GM18505 (cell line): Measurements from ENCODE around the gene NOX5.
"Not testable (repeated sequence)": the region's sequence is repeated elsewhere in the genome, so short reads cannot be mapped to it uniquely, and the experiment has no call there.

Experiments
- ATAC-seq: cut with Tn5 transposase; IDR thresholded peaks from one replicate; pipeline ENCODE4 v1.9.1; 2021; ENCODE audit not compliant: unreplicated experiment
- POLR2A ChIP-seq: IDR thresholded peaks from 4 replicates; pipeline ENCODE4 v1.6.1; 2011; ENCODE audit warnings: borderline replicate concordance; ENCODE audit not compliant: insufficient read depth, insufficient read length; ENCODE audit errors: extremely low read depth

NOX5 gene

GRCh38 chr15:69064649-69065048, 50.2 kb downstream of the NOX5 start:
- ATAC-seq, result no peak
- TF ChIP-seq POLR2A, result no peak

- no peak for ATAC-seq
- no peak for TF ChIP-seq POLR2A
Observed at GRCh38 chr15:69066007-69066995, 51.8 kb downstream of the NOX5 start.

- TF ChIP-seq POLR2A, result no peak
- no peak for ATAC-seq
Observed at GRCh38 chr15:69067296-69067695, 52.8 kb downstream of the NOX5 start.

GRCh38 chr15:69068157-69068556, 53.7 kb downstream of the NOX5 start:
- TF ChIP-seq POLR2A, result no peak
- no peak for ATAC-seq

GRCh38 chr15:69069290-69069689, 54.8 kb downstream of the NOX5 start:
- ATAC-seq, result not testable (repeated sequence)

GRCh38 chr15:69069996-69070395, 55.5 kb downstream of the NOX5 start:
- TF ChIP-seq POLR2A, result no peak
- ATAC-seq, result no peak

- no peak for ATAC-seq
- TF ChIP-seq POLR2A, result no peak
Observed at GRCh38 chr15:69070396-69070795, 55.9 kb downstream of the NOX5 start.

- ATAC-seq, result no peak
- TF ChIP-seq POLR2A, result no peak
Observed at GRCh38 chr15:69071260-69071659, 56.8 kb downstream of the NOX5 start.

GRCh38 chr15:69072906-69073305, 58.4 kb downstream of the NOX5 start:
- no peak for ATAC-seq
- TF ChIP-seq POLR2A, result no peak

GRCh38 chr15:69074001-69074842, 59.7 kb downstream of the NOX5 start:
- no peak for ATAC-seq
- TF ChIP-seq POLR2A, result no peak

- no peak for ATAC-seq
- TF ChIP-seq POLR2A, result no peak
Observed at GRCh38 chr15:69074843-69075224, 60.3 kb downstream of the NOX5 start.

GRCh38 chr15:69075440-69075839, 60.9 kb downstream of the NOX5 start:
- no peak for ATAC-seq

GRCh38 chr15:69076756-69077155, 62.3 kb downstream of the NOX5 start:
- TF ChIP-seq POLR2A, result no peak
- no peak for ATAC-seq

More at GRCh38 chr15:69075440-69075839, 60.9 kb downstream of the NOX5 start:
- no peak for TF ChIP-seq POLR2A

GRCh38 chr15:69078638-69079037, 64.1 kb downstream of the NOX5 start:
- no peak for ATAC-seq
- no peak for TF ChIP-seq POLR2A
